GM12872 (cell line): ENCODE results near the gene FPGS.

Experiments
- TF ChIP-seq, protein P1 (sequence below): IDR thresholded peaks from 3 replicates; pipeline ENCODE4 v1.5.1; 2011; ENCODE audit warnings: low read depth, mild to moderate bottlenecking, low read length, moderate library complexity; ENCODE audit not compliant: insufficient read depth

FPGS gene

DNA sequence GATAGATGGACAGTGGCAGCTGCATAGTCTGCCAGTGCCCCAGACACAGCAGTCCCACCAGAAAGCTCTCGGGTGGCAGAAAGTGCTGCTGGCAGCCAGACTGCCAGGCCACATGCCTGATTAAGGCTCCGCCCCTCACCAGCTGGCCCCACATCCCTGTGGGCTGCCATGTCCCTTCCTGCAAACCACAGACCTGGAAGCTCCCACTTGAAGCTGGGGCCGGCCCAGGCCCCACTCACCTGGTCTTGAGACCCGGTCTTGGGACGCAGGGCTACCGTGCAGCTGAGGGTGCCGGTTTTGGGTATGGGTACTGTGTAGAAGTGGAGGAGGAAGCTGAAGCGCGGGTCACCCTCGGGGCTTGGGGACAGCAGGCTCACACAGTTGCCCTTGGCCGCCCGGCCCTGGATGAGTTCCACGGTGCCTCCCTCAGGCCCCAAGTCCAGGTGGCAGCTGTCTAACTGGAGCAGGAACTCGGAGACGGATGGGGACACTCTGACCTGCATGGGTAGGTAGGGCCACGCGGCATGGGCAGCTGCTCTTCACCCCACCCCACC lies 15.3 kb downstream of the FPGS start:
- TF ChIP-seq, protein P1, sequence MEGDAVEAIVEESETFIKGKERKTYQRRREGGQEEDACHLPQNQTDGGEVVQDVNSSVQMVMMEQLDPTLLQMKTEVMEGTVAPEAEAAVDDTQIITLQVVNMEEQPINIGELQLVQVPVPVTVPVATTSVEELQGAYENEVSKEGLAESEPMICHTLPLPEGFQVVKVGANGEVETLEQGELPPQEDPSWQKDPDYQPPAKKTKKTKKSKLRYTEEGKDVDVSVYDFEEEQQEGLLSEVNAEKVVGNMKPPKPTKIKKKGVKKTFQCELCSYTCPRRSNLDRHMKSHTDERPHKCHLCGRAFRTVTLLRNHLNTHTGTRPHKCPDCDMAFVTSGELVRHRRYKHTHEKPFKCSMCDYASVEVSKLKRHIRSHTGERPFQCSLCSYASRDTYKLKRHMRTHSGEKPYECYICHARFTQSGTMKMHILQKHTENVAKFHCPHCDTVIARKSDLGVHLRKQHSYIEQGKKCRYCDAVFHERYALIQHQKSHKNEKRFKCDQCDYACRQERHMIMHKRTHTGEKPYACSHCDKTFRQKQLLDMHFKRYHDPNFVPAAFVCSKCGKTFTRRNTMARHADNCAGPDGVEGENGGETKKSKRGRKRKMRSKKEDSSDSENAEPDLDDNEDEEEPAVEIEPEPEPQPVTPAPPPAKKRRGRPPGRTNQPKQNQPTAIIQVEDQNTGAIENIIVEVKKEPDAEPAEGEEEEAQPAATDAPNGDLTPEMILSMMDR, result no peak

DNA sequence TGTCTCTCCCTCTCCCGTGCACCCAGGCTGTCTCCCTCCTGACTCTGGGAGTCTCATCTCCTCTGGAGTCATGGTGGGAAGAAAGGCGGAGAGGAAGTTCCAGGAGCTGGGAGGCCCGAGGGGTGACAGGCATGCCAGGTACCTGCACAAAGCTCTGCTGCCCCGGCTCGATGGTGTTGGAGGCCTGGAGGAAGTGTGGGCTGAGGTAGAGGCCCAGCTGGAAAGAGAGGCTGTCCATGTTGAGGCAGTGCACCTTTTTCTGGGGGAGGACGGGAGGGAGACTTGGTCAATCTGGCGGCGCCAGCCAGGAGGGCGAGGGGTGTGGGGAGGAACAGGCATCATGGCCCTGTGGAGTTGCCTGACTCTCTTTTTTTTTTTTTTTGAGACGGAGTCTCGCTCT lies 15.9 kb downstream of the FPGS start:
- TF ChIP-seq, protein P1, result no peak

DNA sequence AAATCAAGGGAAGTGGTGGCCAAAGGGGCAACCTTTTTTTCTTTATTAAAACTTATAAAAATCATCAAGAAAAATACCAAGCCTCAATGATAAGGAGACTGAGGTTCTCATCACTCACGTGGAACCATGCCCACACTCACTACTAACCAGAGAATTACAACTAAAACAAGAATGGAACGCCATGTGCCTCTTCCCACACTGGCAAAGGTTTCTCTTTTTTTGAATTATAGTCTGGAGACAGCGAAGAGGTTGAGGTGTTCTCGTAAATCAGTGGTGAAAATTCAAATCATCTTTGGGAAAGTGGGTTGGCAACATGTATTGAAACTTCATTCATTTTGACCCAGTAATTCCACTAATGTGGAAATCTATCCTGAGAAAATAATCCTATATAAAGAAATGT lies 19.4 kb downstream of the FPGS start:
- TF ChIP-seq, protein P1, result no peak

DNA sequence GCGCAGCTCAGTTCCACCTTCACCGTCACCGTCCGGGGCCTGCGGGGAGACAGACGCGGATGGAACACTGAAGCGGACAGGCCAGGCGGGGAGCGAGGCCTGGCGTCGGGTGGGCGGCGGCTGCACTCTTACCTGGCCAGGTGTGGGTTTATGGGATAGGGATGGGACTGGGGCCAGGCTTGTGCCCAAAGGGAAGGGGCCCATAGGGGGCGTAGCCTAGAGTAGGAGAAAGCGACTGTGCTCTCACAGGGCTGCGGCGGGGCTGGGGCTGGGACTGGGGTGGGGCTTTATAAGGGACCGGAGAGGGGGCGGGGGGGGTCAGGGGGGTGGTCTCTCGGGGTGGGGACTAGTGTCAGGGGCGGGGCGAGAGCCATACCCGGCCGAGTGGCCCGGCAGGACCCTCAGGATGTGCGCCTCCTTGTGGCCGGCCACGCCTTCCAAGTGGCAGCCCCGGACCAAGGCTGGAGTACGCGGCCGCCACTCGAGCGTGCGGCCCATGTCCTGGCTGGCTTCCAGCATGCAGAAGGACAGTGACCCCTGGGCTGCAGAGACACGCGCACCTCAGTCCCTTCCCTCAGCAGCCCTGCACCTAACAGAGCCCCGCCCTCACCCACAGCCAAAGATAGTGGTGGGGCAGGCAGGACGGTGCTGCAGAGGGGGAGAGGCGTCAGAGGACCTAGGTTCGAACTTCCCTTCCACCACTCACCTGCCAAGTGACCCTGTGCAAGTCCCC lies 22.8 kb downstream of the FPGS start:
- TF ChIP-seq, protein P1, result peak; percentile 48

DNA sequence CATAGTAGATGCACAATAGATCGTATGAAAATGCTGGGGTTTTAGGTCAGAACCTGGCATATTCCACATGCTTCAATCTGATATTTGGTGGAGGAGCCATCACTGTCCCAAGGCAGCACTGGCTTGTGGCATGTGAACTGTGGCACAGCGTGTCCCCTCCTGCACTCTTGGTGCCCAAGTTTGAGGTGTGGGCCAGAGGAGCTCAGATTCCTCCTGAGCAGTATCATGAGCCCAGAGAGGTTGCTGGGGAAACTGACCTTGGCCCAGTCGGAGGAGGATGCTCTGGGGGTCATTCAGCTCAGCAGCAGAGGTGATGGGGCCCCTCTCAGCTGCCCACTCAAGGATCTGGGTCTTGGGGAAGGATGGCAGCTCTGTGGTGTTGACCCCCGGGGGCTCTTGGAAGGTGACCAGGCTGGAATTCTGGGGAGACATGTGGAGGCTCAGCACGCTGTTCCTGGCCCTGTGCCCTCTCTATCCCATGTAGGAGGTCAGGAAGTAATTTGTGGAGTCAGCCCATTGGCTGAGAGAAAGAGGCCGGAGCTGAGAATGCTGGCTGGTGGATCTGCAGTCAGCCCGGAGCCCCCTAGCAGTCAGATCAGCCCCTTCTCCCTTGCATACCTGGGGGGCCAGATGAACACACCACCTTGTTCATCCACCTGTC lies 23.7 kb downstream of the FPGS start:
- TF ChIP-seq, protein P1, result no peak

DNA sequence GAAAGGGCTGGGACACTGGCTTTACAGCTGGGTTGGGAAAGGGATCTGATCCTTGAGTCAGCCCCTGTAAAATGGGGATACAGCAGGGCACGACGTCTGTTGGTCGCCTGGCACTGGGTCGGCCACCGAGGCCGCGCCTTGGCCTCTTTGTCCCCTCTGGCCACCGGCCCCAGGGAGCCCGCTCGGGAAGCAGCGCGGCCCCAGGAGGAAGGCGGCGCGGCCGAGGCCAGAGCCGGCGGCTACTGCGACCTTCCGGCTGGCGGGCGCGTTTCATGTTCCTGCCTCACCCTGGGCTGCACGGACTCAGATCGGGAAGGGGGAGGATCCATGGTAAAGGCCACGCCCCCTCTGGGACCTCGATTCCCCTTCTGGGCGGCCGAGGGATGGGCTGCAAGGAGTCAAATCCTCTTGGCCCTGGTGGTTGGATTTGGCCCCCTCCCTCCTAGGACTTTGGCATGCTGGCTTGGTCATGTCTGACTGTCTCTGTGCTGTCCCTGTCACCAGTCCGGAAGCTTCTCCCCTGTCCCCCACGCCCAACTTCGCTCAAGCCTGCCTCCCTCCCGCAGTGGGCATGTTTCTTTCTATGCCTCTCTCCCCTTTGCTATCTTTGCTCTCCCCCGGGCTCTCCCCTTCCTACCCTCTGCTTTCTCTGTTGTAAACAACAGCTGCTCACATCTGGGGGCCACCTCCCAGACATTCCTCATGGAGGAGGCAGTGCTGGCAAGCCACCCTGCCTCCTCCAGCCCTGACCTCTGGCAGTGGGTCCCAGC lies 25.8 kb downstream of the FPGS start:
- TF ChIP-seq, protein P1, result no peak

DNA sequence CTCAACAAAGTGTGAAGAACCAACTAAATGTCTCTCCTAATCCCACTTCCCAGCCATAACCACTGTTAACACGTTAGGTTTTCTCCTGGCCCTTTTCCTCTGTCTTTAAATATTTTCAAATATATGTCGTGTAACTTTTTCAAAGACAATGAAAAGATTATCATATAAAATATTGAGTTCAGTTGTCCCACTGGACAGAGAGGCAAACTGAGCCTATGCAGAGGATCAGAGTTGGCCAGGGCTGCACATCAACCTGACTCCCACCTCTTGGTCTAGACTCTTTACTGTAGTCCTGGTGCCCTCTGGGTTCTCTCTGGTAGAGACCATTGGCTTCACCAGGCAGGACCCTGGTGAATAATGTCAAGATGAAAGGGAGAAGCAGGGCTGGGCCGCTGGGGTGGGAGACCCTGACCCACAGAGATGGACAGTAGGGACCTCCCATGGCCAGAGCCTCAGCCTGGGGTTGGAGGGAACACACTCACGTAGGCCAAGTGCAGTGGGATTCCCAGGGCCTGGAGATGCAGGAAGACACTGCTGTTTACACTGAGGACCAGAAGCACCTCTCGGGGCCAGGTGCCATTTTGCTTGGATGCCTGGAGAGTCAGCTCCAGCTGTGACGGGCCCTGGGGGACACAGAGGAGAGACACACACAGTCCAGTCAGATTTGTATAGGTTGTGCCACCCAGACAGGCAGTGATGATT lies 26.7 kb downstream of the FPGS start:
- TF ChIP-seq, protein P1, result no peak
